Panc1 (cell line): ENCODE measurements around the gene SBK1. TPM values are rescaled to one million over a fixed set of nuclear protein-coding genes. Genes with fewer than 3 reads are reported as not detected.

ENCODE experiments used
- ATAC-seq: fragments of 200-7000 bp; cut with Tn5 transposase; 2 replicates; pipeline ENCODE4 v1.9.1; 2020; ENCODE audit warnings: mild to moderate bottlenecking, moderate library complexity
- BruUV-seq: library from RNA; stranded (reverse); fragments of 400-500 nt; replicated peaks from 2 replicates; lab custom pipeline; 2021; lab: Mats Ljungman, UMichigan
- CTCF ChIA-PET: fragments of 300-600 bp; sonication (Branson Sonifier 250); formaldehyde crosslinking; loops from one replicate; lab custom pipeline; 2022; ENCODE audit warnings: antibody characterized with exemption; lab: Charles Lee
- POLR2A ChIA-PET: fragments of 300-600 bp; sonication (Branson Sonifier 250); formaldehyde crosslinking; loops from one replicate; lab custom pipeline; 2022; ENCODE audit warnings: antibody characterized with exemption; lab: Charles Lee
- DNase-seq: peaks from one replicate; pipeline ENCODE4 v3.0.0-alpha.2; 2010; ENCODE audit warnings: low read depth, low spot score
- H3K27ac ChIP-seq: 2 replicates; pipeline ENCODE4 v1.5.1; 2011; ENCODE audit warnings: mild to moderate bottlenecking, low read length, inconsistent platforms
- H3K27me3 ChIP-seq: fragments of 200-500 bp; sonication (Bioruptor generic); 2 replicates; pipeline ENCODE4 v1.6.0; 2014; ENCODE audit warnings: low read length, inconsistent platforms; ENCODE audit not compliant: control insufficient read depth, insufficient read depth
- H3K36me3 ChIP-seq: fragments of 200-500 bp; sonication (Bioruptor generic); 2 replicates; pipeline ENCODE4 v1.5.1; 2014; ENCODE audit warnings: inconsistent platforms, mild to moderate bottlenecking, low read length, moderate library complexity; ENCODE audit not compliant: control insufficient read depth, insufficient read depth
- H3K4me1 ChIP-seq: 2 replicates; pipeline ENCODE4 v1.5.1; 2011; ENCODE audit warnings: inconsistent platforms, mild to moderate bottlenecking, low read length, moderate library complexity; ENCODE audit not compliant: control insufficient read depth, insufficient read depth
- H3K4me3 ChIP-seq, 2 experiments: 2 replicates each; pipeline ENCODE4 v1.5.1; 2011 to 2012; ENCODE audit warnings: low read depth in 2 of 2, low read length in 2 of 2, mild to moderate bottlenecking in 2 of 2, inconsistent platforms in 1 of 2, moderate library complexity in 1 of 2
- H3K9me3 ChIP-seq: fragments of 200-500 bp; sonication (Bioruptor generic); 2 replicates; pipeline ENCODE4 v1.5.1; 2014; ENCODE audit warnings: low read depth, mild to moderate bottlenecking, inconsistent platforms, low read length, moderate library complexity; ENCODE audit not compliant: control insufficient read depth, insufficient read depth
- CTCF ChIP-seq: fragments of 450-650 bp; IDR thresholded peaks from 2 replicates; pipeline ENCODE4 v1.5.1; 2017; ENCODE audit warnings: mild to moderate bottlenecking
- POLR2AphosphoS5 ChIP-seq: IDR thresholded peaks from 2 replicates; pipeline ENCODE4 v1.6.1; 2012; ENCODE audit warnings: mild to moderate bottlenecking, low read depth, low read length, moderate library complexity
- SIN3A ChIP-seq: IDR thresholded peaks from 2 replicates; pipeline ENCODE4 v1.6.1; 2012; ENCODE audit warnings: low read depth, mild to moderate bottlenecking, low read length, moderate library complexity, borderline replicate concordance; ENCODE audit not compliant: insufficient read depth
- TCF7L2 ChIP-seq: IDR thresholded peaks from 2 replicates; pipeline ENCODE4 v1.6.1; 2011; ENCODE audit warnings: mild to moderate bottlenecking, low read depth, low read length, inconsistent platforms
- in situ Hi-C: cut with HindIII; loops from 2 replicates; pipeline ENCODE4 v1.10.0; 2016; ENCODE audit warnings: low sequenced_read_pairs, low pct_unique_long_range_greater_than_20kb
- intact Hi-C: fragments of 100-400 bp; cut with micrococcal nuclease; formaldehyde crosslinking; loops from one replicate; pipeline ENCODE4 v1.10.0; 2022; ENCODE audit not compliant: unreplicated experiment
- total RNA-seq: library from RNA; stranded (reverse); gene quantifications from one replicate; pipeline ENCODE4 v1.2.1, GENCODE V29; 2021; ENCODE audit not compliant: unreplicated experiment
- TF ChIP-seq, protein P1 (sequence below), 2 experiments: IDR thresholded peaks; 2 replicates each; pipeline ENCODE4 v1.6.1; 2011 to 2012; ENCODE audit warnings: low read depth in 2 of 2, control low read depth in 1 of 2, low read length in 1 of 2, mild to moderate bottlenecking in 1 of 2, moderate library complexity in 1 of 2; ENCODE audit not compliant: insufficient read depth in 1 of 2

Gene SBK1
- total RNA-seq, 1 experiment from 2014 or later = 2.4 TPM

GRCh38 chr16:28289939-28290858 is 2.1 kb upstream of the SBK1 start:
- Histone ChIP-seq H3K27me3 (no peaks in the 10 kb centered on the region), H3K9me3 (no peaks in the 10 kb centered on the region), H3K27ac (no peak overlapping the region), H3K36me3 (peaks cover 2% of the 10 kb centered on the region; the same call in 1 of the 2 replicates), H3K4me1 (peaks cover 9% of the 10 kb centered on the region), H3K4me3 (no peak overlapping the region)
- TF ChIP-seq, protein P1, sequence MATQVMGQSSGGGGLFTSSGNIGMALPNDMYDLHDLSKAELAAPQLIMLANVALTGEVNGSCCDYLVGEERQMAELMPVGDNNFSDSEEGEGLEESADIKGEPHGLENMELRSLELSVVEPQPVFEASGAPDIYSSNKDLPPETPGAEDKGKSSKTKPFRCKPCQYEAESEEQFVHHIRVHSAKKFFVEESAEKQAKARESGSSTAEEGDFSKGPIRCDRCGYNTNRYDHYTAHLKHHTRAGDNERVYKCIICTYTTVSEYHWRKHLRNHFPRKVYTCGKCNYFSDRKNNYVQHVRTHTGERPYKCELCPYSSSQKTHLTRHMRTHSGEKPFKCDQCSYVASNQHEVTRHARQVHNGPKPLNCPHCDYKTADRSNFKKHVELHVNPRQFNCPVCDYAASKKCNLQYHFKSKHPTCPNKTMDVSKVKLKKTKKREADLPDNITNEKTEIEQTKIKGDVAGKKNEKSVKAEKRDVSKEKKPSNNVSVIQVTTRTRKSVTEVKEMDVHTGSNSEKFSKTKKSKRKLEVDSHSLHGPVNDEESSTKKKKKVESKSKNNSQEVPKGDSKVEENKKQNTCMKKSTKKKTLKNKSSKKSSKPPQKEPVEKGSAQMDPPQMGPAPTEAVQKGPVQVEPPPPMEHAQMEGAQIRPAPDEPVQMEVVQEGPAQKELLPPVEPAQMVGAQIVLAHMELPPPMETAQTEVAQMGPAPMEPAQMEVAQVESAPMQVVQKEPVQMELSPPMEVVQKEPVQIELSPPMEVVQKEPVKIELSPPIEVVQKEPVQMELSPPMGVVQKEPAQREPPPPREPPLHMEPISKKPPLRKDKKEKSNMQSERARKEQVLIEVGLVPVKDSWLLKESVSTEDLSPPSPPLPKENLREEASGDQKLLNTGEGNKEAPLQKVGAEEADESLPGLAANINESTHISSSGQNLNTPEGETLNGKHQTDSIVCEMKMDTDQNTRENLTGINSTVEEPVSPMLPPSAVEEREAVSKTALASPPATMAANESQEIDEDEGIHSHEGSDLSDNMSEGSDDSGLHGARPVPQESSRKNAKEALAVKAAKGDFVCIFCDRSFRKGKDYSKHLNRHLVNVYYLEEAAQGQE (IDR thresholded peaks at IDR 0.05; ENCODE audit: insufficient read depth in 1 of 2, low read depth in 2 of 2, low read length in 1 of 2) = no peak
- TF ChIP-seq CTCF (no peak), SIN3A (no peak), POLR2AphosphoS5 (no peak), TCF7L2 (no peak)
- intact Hi-C loops (no loop called here), in situ Hi-C loops (no loop called here)
- CTCF ChIA-PET = no interaction called here
- DNase-seq = no peak
- ATAC-seq = no peak
- no TSS peak for BruUV-seq
- POLR2A ChIA-PET = no interaction called here

- intact Hi-C loops = no loop called here
- ChIA-PET POLR2A (no interaction called here), CTCF (no interaction called here)
Measured at GRCh38 chr16:28290859-28291254, 1.5 kb upstream of the SBK1 start.

More at GRCh38 chr16:28290859-28291254, 1.5 kb upstream of the SBK1 start:
- TF ChIP-seq CTCF (no peak), SIN3A (no peak), POLR2AphosphoS5 (no peak), TCF7L2 (no peak)
- TF ChIP-seq, protein P1 (IDR thresholded peaks at IDR 0.05; ENCODE audit: insufficient read depth in 1 of 2, low read depth in 2 of 2, low read length in 1 of 2) = no peak
- Histone ChIP-seq H3K36me3 (peaks cover 2% of the 10 kb centered on the region; the same call in 1 of the 2 replicates), H3K4me1 (peaks cover 9% of the 10 kb centered on the region), H3K9me3 (no peaks in the 10 kb centered on the region), H3K27ac (no peak overlapping the region), H3K27me3 (no peaks in the 10 kb centered on the region), H3K4me3 (no peak overlapping the region)
- no TSS peak for BruUV-seq
- DNase-seq (no peak), ATAC-seq (no peak)
- in situ Hi-C loops = no loop called here
